Measurements from ENCODE around the gene PAPPA.

GRCh38 chr9:116325924-116326323 is 172.3 kb downstream of the PAPPA start:
- TF ChIP-seq CTCF (conservative IDR thresholded peaks at IDR 0.05; ENCODE audit: low read length), result no peak
- TF ChIP-seq EZH2phosphoT487 (IDR thresholded peaks at IDR 0.05; ENCODE audit: borderline replicate concordance), result no peak
